Ishikawa (cell line): ENCODE results near the gene CSNK1E.

Experiments used
- CEBPB ChIP-seq: IDR thresholded peaks from 2 replicates; pipeline ENCODE4 v1.6.1; 2012
- CREB1 ChIP-seq: IDR thresholded peaks from 2 replicates; pipeline ENCODE4 v1.6.1; 2012; ENCODE audit warnings: low read depth
- EGR1 ChIP-seq: IDR thresholded peaks from 2 replicates; pipeline ENCODE4 v1.6.1; 2012
- EP300 ChIP-seq: IDR thresholded peaks from 2 replicates; pipeline ENCODE4 v1.6.1; 2012; ENCODE audit warnings: borderline replicate concordance
- FOXM1 ChIP-seq: IDR thresholded peaks from 2 replicates; pipeline ENCODE4 v1.6.1; 2012; ENCODE audit warnings: low read depth, borderline replicate concordance
- NFIC ChIP-seq: IDR thresholded peaks from 2 replicates; pipeline ENCODE4 v1.6.1; 2012
- TAF1 ChIP-seq: IDR thresholded peaks from 2 replicates; pipeline ENCODE4 v1.6.1; 2012; ENCODE audit warnings: low read depth, mild to moderate bottlenecking
- YY1 ChIP-seq: IDR thresholded peaks from 2 replicates; pipeline ENCODE4 v1.6.1; 2012; ENCODE audit warnings: low read depth

GRCh38 chr22:38311323-38311620 lies 6.0 kb downstream of the CSNK1E start:
- TF ChIP-seq YY1 = no peak
- TF ChIP-seq EGR1 = no peak
- no peak for TF ChIP-seq NFIC
- TF ChIP-seq EP300 = no peak
- TF ChIP-seq FOXM1 = no peak
- no peak for TF ChIP-seq CREB1
- no peak for TF ChIP-seq CEBPB
- TF ChIP-seq TAF1 = no peak
